H9 (cell line): ENCODE measurements around the gene UBASH3A. TPM values are rescaled to one million over a fixed set of nuclear protein-coding genes. Genes with fewer than 3 reads are reported as not detected.

Source experiments
- DNase-seq: peaks from one replicate; pipeline ENCODE4 v3.0.0-alpha.2; 2017
- H2AFZ ChIP-seq: one replicate; pipeline ENCODE4 v1.6.1; 2013; ENCODE audit warnings: mild to moderate bottlenecking, low read length, control low read depth, moderate library complexity
- H2AK5ac ChIP-seq: 2 replicates; pipeline ENCODE4 v1.6.1; 2013; ENCODE audit warnings: low read length, control low read depth, mixed read lengths; ENCODE audit not compliant: insufficient read length
- H2BK120ac ChIP-seq: one replicate; pipeline ENCODE4 v1.6.1; 2013; ENCODE audit warnings: low read depth, mild to moderate bottlenecking, low read length, control low read depth, inconsistent platforms; ENCODE audit not compliant: poor library complexity, severe bottlenecking
- H2BK12ac ChIP-seq: 2 replicates; pipeline ENCODE4 v1.6.1; 2013; ENCODE audit warnings: low read length, control low read depth, mixed read lengths, low read depth; ENCODE audit not compliant: insufficient read length
- H2BK15ac ChIP-seq: 2 replicates; pipeline ENCODE4 v1.6.1; 2013; ENCODE audit warnings: low read depth, low read length, control low read depth
- H2BK20ac ChIP-seq: one replicate; pipeline ENCODE4 v1.6.1; 2013; ENCODE audit warnings: low read depth, mild to moderate bottlenecking, low read length, control low read depth, inconsistent platforms; ENCODE audit not compliant: poor library complexity, severe bottlenecking
- H2BK5ac ChIP-seq: 2 replicates; pipeline ENCODE4 v1.6.1; 2013; ENCODE audit warnings: low read length, control low read depth, mixed read lengths; ENCODE audit not compliant: insufficient read length
- H3K14ac ChIP-seq: 2 replicates; pipeline ENCODE4 v1.6.1; 2013; ENCODE audit warnings: low read length, control low read depth; ENCODE audit not compliant: insufficient read depth
- H3K18ac ChIP-seq: 2 replicates; pipeline ENCODE4 v1.6.1; 2013; ENCODE audit warnings: low read depth, mild to moderate bottlenecking, mixed read lengths, low read length, control low read depth; ENCODE audit not compliant: insufficient read length
- H3K23ac ChIP-seq: 2 replicates; pipeline ENCODE4 v1.6.1; 2013; ENCODE audit warnings: low read length, control low read depth, mixed read lengths, low read depth; ENCODE audit not compliant: insufficient read length
- H3K23me2 ChIP-seq: 2 replicates; pipeline ENCODE4 v1.6.1; 2013; ENCODE audit warnings: low read depth, mild to moderate bottlenecking, mixed read lengths, low read length, control low read depth; ENCODE audit not compliant: insufficient read length, poor library complexity, severe bottlenecking
- H3K27ac ChIP-seq: 2 replicates; pipeline ENCODE4 v1.5.1; 2013; ENCODE audit warnings: low read length, control low read depth, mixed read lengths, low read depth; ENCODE audit not compliant: insufficient read length
- H3K27me3 ChIP-seq: 2 replicates; pipeline ENCODE4 v1.6.1; 2013; ENCODE audit warnings: low read length, control low read depth, inconsistent platforms; ENCODE audit not compliant: insufficient read depth
- H3K4ac ChIP-seq: 2 replicates; pipeline ENCODE4 v1.6.1; 2013; ENCODE audit warnings: low read depth, mild to moderate bottlenecking, control low read depth, inconsistent platforms, low read length, moderate library complexity
- H3K4me1 ChIP-seq: 2 replicates; pipeline ENCODE4 v1.6.1; 2013; ENCODE audit warnings: low read length, control low read depth, inconsistent platforms; ENCODE audit not compliant: insufficient read depth
- H3K4me2 ChIP-seq: 2 replicates; pipeline ENCODE4 v1.6.1; 2013; ENCODE audit warnings: low read length, control low read depth, mixed read lengths; ENCODE audit not compliant: insufficient read length, insufficient read depth
- H3K56ac ChIP-seq: 2 replicates; pipeline ENCODE4 v1.6.1; 2013; ENCODE audit warnings: low read depth, mild to moderate bottlenecking, mixed read lengths, low read length, control low read depth; ENCODE audit not compliant: insufficient read length
- H3K79me1 ChIP-seq: 2 replicates; pipeline ENCODE4 v1.6.1; 2013; ENCODE audit warnings: low read depth, mild to moderate bottlenecking, moderate library complexity, low read length, control low read depth, inconsistent platforms; ENCODE audit not compliant: insufficient read depth, poor library complexity, severe bottlenecking
- H3K79me2 ChIP-seq: 2 replicates; pipeline ENCODE4 v1.6.1; 2013; ENCODE audit warnings: low read length, control low read depth, inconsistent platforms; ENCODE audit not compliant: insufficient read depth
- H3K9ac ChIP-seq: 2 replicates; pipeline ENCODE4 v1.6.1; 2013; ENCODE audit warnings: low read length, control low read depth, mixed read lengths; ENCODE audit not compliant: insufficient read length; ENCODE audit errors: extremely low read depth
- H3K9me3 ChIP-seq: one replicate; pipeline ENCODE4 v1.6.1; 2013; ENCODE audit warnings: low read depth, low read length, inconsistent platforms; ENCODE audit not compliant: control insufficient read depth
- H3T11ph ChIP-seq: one replicate; pipeline ENCODE4 v1.6.1; 2013; ENCODE audit warnings: mild to moderate bottlenecking, low read length, control low read depth, inconsistent platforms
- H4K20me1 ChIP-seq: one replicate; pipeline ENCODE4 v1.6.1; 2013; ENCODE audit not compliant: control insufficient read depth, insufficient read length, insufficient read depth
- H4K5ac ChIP-seq: 2 replicates; pipeline ENCODE4 v1.6.1; 2013; ENCODE audit warnings: low read depth, mild to moderate bottlenecking, mixed read lengths, low read length, control low read depth; ENCODE audit not compliant: insufficient read length
- H4K8ac ChIP-seq: replicated peaks from 2 replicates; pipeline ENCODE4 v1.6.1; 2013; ENCODE audit warnings: low read length, control low read depth, mixed read lengths, low read depth; ENCODE audit not compliant: insufficient read length
- H4K91ac ChIP-seq: 2 replicates; pipeline ENCODE4 v1.6.1; 2013; ENCODE audit warnings: low read depth, mild to moderate bottlenecking, moderate library complexity, mixed read lengths, low read length, control low read depth; ENCODE audit not compliant: insufficient read length
- H3K27ac Mint-ChIP-seq, 3 experiments: 2 replicates in 2 of 3; 3 replicates in 1 of 3; pipeline ENCODE4 v1.8.0; 2020 to 2021; ENCODE audit warnings: mixed read lengths in 3 of 3, mild to moderate bottlenecking in 1 of 3, moderate library complexity in 1 of 3
- H3K27me3 Mint-ChIP-seq: 2 replicates; pipeline ENCODE4 v1.8.0; 2021; ENCODE audit warnings: low read depth, mild to moderate bottlenecking, moderate library complexity, mixed read lengths
- H3K36me3 Mint-ChIP-seq, 3 experiments: 2 replicates in 2 of 3; 3 replicates in 1 of 3; pipeline ENCODE4 v1.8.0; 2020 to 2021; ENCODE audit warnings: low read depth in 3 of 3, mixed read lengths in 3 of 3; ENCODE audit not compliant: insufficient read depth in 1 of 3
- H3K4me1 Mint-ChIP-seq, 2 experiments: 2 replicates each; pipeline ENCODE4 v1.8.0; 2020; ENCODE audit warnings: mixed read lengths in 2 of 2
- H3K4me3 Mint-ChIP-seq, 2 experiments: 2 replicates in 1 of 2; 3 replicates in 1 of 2; pipeline ENCODE4 v1.8.0; 2020 to 2021; ENCODE audit warnings: mild to moderate bottlenecking in 2 of 2, mixed read lengths in 2 of 2, moderate library complexity in 1 of 2
- H3K9me3 Mint-ChIP-seq, 2 experiments: 2 replicates in 1 of 2; 3 replicates in 1 of 2; pipeline ENCODE4 v1.8.0; 2020; ENCODE audit warnings: mild to moderate bottlenecking in 2 of 2, mixed read lengths in 2 of 2, moderate library complexity in 1 of 2
- CTCF ChIP-seq: fragments of 200-600 bp; sonication (generic); conservative IDR thresholded peaks from 3 replicates; pipeline ENCODE4 v1.8.0; 2021; ENCODE audit warnings: antibody characterized with exemption, mild to moderate bottlenecking
- WGBS: extraction: QIAGEN DNeasy Blood & Tissue Kit; methylation state at CpG from one replicate; pipeline ENCODE4 v1.1.7; 2013; ENCODE audit warnings: missing lambda C conversion rate, low lambda C conversion rate, mixed read lengths; ENCODE audit not compliant: insufficient read length; ENCODE audit errors: extremely low coverage; 5-methylcytosine and 5-hydroxymethylcytosine counted together
- total RNA-seq: library from RNA; stranded (reverse); gene quantifications from 2 replicates; pipeline ENCODE4 v1.2.1, GENCODE V29; 2021

UBASH3A gene
- total RNA-seq, 1 experiment from 2014 or later, result not detected

DNA sequence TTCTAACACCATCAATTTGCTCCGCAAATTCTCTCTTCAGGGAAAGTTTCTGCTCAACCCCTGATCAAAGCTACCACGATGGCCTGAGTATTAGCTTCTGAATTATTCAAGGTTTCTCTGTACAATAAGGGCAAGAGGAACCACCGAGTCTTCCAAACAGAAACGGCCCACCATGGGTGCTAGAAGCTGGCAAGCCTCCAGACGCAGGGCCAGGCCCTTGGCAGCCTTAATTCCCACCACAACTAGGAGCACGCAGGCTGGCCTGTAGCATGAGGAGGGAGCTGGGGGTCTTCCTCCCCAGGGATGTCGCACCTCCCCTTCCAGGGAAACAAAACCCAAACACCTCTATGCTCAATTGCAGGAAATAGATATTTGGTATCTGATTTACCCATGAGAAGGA, 81.3 kb downstream of the UBASH3A start:
- H3K79me2 ChIP-seq, result no peaks in the 10 kb centered on the region
- no peaks in the 10 kb centered on the region for H3K4me1 ChIP-seq
- no peaks in the 10 kb centered on the region for H3K9me3 ChIP-seq
- no peak overlapping the region for H4K91ac ChIP-seq
- peaks cover 21% of the 10 kb centered on the region for H3K27me3 Mint-ChIP-seq
- no peaks in the 10 kb centered on the region for H3K36me3 Mint-ChIP-seq
- no peaks in the 10 kb centered on the region for H4K20me1 ChIP-seq
- H3K79me1 ChIP-seq, result no peaks in the 10 kb centered on the region
- H3K4ac ChIP-seq, result no peak overlapping the region
- no CpG with 5 or more reads among the region's 7 CpGs for WGBS
- no peak overlapping the region for H3K4me3 Mint-ChIP-seq
- H3K27ac Mint-ChIP-seq, result no peak overlapping the region
- H4K5ac ChIP-seq, result no peak overlapping the region
- H4K8ac ChIP-seq, result no peak overlapping the region
- no peak overlapping the region for H2BK20ac ChIP-seq
- H2AK5ac ChIP-seq, result no peak overlapping the region
- H3K4me2 ChIP-seq, result no peak overlapping the region
- H3K4me1 Mint-ChIP-seq, result peaks cover under 1 to 1% of the 10 kb centered on the region in 2 experiments; a peak in 1 of 4 replicates
- no peak overlapping the region for H2BK120ac ChIP-seq
- no peaks in the 10 kb centered on the region for H3K27me3 ChIP-seq
- DNase-seq, result no peak
- no peak for TF ChIP-seq CTCF
- H3K18ac ChIP-seq, result no peak overlapping the region
- no peak overlapping the region for H3T11ph ChIP-seq
- no peaks in the 10 kb centered on the region for H3K9me3 Mint-ChIP-seq
- no peak overlapping the region for H3K56ac ChIP-seq
- H2BK5ac ChIP-seq, result no peak overlapping the region
- no peak overlapping the region for H2AFZ ChIP-seq
- no peak overlapping the region for H3K27ac ChIP-seq
- no peak overlapping the region for H2BK15ac ChIP-seq
- no peaks in the 10 kb centered on the region for H3K23me2 ChIP-seq
- no peak overlapping the region for H2BK12ac ChIP-seq
- no peak overlapping the region for H3K9ac ChIP-seq
- H3K14ac ChIP-seq, result no peak overlapping the region
- no peak overlapping the region for H3K23ac ChIP-seq
